Measurements from ENCODE around the gene PLCH1.

DNA sequence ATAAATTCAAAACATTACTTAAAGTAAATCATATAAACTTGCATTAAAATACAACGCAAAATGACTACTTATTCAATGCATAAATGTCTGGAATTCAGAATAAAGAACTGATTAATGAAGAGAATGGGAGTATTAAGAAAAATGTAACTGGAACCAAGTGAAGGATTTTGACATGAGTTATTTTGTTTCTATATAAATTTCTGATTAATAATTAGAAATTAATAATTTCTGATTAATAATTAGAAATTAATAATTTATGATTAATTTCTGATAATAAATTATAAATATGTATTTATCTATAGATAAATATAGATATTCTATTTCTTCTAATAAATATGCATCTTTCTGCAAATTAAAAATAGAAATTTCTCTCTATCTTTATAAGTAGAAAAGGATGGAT, 291.4 kb downstream of the PLCH1 start:
- TF ChIP-seq, protein P1, sequence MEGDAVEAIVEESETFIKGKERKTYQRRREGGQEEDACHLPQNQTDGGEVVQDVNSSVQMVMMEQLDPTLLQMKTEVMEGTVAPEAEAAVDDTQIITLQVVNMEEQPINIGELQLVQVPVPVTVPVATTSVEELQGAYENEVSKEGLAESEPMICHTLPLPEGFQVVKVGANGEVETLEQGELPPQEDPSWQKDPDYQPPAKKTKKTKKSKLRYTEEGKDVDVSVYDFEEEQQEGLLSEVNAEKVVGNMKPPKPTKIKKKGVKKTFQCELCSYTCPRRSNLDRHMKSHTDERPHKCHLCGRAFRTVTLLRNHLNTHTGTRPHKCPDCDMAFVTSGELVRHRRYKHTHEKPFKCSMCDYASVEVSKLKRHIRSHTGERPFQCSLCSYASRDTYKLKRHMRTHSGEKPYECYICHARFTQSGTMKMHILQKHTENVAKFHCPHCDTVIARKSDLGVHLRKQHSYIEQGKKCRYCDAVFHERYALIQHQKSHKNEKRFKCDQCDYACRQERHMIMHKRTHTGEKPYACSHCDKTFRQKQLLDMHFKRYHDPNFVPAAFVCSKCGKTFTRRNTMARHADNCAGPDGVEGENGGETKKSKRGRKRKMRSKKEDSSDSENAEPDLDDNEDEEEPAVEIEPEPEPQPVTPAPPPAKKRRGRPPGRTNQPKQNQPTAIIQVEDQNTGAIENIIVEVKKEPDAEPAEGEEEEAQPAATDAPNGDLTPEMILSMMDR (conservative IDR thresholded peaks at IDR 0.05): no peak
- no peak for TF ChIP-seq ZFX (IDR thresholded peaks at IDR 0.05)

All from C4-2B (cell line).